ENCODE measurements around the gene LENG8.

LENG8 gene

DNA sequence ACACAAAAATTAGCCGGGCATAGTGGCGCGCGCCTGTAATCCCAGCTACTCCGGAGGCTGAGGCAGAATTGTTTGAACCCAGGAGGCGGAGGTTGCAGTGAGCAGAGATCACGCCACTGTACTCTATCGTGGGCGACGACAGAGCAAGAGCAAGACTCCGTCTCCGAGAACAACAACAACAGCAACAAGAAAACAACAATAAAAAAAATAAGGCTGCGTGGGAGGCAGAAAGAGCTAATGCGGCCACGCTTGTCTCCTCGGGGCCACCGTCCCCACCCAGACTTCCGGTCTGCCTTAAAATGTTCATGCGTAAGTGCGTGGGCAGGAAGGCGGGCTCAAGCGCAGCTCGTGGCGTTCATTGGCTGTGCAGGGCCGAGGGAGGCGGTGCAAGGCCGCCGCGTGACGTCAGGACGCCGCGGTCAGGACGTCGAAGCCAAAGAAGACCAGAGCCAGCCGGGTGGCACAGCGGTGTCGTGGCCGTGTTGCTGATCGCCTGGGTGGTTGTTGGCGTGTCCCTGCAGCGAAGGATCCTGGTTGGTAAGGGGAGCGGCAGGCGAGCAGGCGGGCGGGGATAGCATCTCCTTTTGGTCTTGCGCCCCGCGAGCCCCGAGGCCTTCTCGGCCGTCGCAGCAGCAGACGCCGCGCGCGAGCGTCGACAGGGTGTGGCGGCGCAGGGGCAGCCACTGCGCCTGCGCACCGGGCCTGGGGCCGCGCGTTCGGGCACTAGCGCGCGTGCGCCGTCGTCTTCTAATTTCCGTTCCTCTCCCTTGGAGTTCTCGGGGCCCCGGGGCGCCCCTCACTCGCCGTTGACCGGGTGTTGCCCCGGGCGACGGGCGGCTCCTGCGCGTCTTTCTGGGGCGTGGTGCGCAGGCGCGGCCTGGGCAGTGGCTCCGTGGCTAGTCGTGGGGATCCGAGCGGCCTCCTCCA is at the start of gene LENG8:
Gene LENG8, plus strand, starts transcription at position 426 of the 927 bp plus-strand sequence. CDS start 2,146 bp downstream, outside the sequence.
- peak; percentile 98 for DNase-seq (ENCODE audit: low spot score)

DNA sequence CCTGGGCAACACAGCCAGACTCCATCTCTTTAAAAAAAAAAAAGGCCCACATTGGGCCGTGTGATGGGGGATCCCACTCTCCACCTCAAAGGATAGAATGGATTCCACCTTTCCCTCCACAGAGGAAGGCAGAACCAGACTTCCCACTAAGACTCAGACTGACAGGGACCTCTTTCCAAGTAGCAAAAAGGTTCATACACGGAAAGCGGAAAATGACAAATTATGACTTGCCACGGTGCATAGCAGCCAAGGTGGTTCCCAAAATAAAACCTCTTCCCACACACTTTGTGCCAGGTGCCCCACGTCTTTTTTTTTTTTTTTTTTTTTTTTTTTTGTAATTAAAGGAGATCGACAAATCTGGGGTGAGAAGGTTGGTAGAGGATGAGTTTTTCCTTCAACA is 48.1 kb upstream of the LENG8 start:
- DNase-seq (ENCODE audit: low spot score), result no peak

DNA sequence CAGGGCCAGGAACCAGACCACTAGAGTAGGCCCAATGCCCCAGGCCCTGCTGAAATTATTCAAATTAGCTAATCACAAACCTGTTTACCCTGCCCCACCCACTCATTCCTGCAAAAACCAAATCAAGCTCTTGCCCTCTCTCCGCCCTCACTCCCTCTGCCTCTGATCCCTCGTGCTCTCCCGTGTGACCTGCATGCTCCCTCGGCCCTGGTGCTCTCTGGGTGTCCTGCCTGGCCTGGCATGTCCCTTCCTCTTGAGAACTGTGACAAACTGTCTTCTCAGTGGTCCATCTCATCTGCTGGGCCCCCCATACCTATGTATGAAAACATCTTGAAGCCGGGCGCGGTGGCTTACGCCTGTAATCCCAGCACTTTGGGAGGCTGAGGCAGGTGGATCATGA is 45.9 kb upstream of the LENG8 start:
- DNase-seq (ENCODE audit: low spot score), result no peak

- no peak for DNase-seq (ENCODE audit: low spot score)
These were observed 43.4 kb upstream of the LENG8 start for GRCh38 chr19:54405628-54406027.

DNA sequence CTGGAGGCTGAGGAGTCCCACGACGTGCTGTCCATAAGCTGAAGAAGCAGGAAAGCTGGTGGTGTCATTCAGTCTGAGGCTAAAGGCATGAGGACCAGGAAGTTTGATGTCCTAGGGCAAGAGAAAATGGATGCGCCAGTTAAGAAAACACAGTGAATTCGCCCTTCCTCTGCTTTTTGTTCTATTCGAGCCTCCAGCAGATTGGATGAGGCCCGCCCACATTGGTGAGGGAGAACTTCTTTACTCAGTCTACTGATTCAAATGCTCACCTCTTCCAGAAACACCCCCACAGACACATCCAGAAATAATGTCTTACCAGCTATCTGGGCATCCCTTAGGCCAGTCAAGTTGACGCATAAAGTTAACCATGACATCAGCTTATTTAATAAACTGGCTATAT is 41.2 kb upstream of the LENG8 start:
- no peak for DNase-seq (ENCODE audit: low spot score)

- no peak for DNase-seq (ENCODE audit: low spot score)
These were observed 40.5 kb upstream of the LENG8 start for GRCh38 chr19:54408456-54409026.

GRCh38 chr19:54411033-54411432 is 38.0 kb upstream of the LENG8 start:
- DNase-seq (ENCODE audit: low spot score), result no peak

GRCh38 chr19:54412877-54413276 is 36.1 kb upstream of the LENG8 start:
- DNase-seq (ENCODE audit: low spot score), result no peak

GRCh38 chr19:54414156-54414555 is 34.8 kb upstream of the LENG8 start:
- DNase-seq (ENCODE audit: low spot score), result no peak

DNA sequence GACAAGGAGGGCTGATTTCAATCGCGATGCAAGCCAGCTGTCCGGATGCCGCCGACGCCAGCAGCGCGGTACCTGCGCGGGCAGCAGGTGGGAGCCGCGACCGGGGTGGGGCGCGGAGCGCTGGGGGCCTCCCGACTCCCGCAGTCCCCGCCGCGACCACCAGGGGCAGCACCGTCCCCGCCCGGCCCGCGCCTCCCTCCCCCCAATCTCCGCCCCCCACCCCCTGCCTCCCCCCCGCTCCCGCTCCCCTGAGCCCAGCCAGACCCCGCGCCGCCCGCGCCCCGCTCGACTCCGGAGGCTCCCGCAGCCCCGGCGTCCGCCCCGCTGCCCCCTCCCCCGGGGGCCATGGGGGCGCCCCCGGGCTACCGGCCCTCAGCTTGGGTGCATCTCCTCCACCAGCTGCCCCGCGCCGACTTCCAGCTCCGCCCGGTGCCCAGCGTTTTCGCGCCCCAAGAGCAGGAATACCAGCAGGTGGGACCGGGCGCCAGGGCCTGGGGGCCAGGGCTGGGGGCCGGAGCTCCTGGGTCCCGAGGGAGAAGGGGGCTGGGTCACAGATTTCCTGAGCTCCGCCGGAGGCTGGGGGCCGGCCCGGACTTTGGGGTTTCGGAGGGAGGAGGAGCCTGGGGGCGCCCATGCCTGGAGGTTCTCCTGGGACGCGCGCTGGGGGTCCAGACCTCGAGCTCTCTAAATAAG is 33.6 kb upstream of the LENG8 start, which contains the start of gene TTYH1:
Gene TTYH1, plus strand, starts transcription at position 257 of the 693 bp plus-strand sequence. Its CDS starts 89 bp downstream, at position 346.
- DNase-seq (ENCODE audit: low spot score), result peak; percentile 34

GRCh38 chr19:54415901-54416673 is 32.9 kb upstream of the LENG8 start:
- peak; percentile 9 for DNase-seq (ENCODE audit: low spot score)

- peak; percentile 16 for DNase-seq (ENCODE audit: low spot score)
These were observed 32.1 kb upstream of the LENG8 start for GRCh38 chr19:54416695-54417491.

DNA sequence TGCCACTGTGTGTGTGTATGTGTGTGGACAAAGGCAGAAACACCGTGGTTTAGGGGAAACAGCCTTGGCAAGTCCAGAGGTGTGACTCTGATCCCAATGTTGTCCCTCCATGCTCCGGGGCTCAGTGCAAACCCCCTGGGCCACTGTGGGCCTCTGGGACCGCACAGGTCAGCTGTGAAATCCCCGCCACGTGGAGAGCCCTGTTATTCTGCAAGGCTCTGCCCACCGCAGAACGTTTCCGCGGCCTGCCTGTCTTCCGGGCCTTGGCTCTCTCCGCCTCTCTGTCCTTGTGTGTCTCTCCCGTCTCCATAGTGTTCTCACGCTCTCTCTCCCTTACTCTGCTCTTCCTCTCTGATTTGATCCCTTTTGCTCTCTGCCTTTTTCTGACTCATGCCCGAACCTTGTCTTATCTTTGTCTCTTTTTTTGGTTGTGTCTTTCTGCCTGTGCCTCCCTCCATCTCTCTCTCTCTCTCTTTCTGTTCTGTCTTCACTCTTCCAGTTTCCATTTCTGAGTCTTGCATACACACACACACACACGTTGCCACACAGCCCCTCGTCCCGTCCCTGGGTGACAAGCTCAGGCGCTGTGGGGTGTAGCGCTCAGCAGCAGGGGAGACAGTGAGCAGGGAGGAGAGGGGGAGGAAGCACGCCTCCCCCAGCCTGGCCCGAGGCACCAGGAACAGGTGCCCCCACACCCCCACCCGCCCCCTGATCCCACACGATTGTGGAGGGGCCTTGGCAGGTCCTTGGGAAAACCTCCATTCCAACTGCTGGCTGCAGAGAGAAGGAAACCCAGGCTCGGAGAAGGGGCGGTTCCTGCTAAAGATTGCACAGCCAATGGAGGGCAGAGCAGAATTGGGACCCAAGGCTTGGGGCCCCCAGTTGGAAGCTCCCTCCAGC is 30.7 kb upstream of the LENG8 start:
- DNase-seq (ENCODE audit: low spot score), result peak; percentile 58

- peak; percentile 6 for DNase-seq (ENCODE audit: low spot score)
These were observed 29.8 kb upstream of the LENG8 start for GRCh38 chr19:54418930-54419800.

DNA sequence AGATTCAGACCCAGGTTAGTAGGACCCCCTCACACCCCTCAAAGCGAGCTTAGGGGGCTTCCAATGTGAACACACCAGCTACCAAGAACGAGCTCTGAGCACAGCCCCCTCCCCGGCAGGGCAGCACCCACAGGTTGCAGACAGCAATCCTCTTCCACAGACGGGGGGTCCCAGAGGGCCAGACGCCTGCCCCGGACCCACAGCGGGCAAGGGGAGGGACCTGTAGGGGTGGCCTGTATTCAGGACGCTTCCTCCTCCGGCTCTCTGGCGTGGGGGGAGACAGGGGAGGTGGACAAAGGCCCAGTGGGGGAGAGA is 29.0 kb upstream of the LENG8 start:
- peak; percentile 15 for DNase-seq (ENCODE audit: low spot score)

- peak; percentile 37 for DNase-seq (ENCODE audit: low spot score)
These were observed 28.4 kb upstream of the LENG8 start for GRCh38 chr19:54420383-54421168.

- DNase-seq (ENCODE audit: low spot score), result no peak
These were observed 27.9 kb upstream of the LENG8 start for GRCh38 chr19:54421169-54421516.

- DNase-seq (ENCODE audit: low spot score), result peak; percentile 5
These were observed 27.5 kb upstream of the LENG8 start for GRCh38 chr19:54421521-54421920.
